B cell (primary cell): ENCODE results near the gene KRTAP5-1. TPM values are rescaled to one million over a fixed set of nuclear protein-coding genes. Genes with fewer than 3 reads are reported as not detected.

ENCODE experiments used
- ATAC-seq: fragments of 200-7000 bp; cut with Tn5 transposase; one replicate; pipeline ENCODE4 v1.10.0; 2021; ENCODE audit warnings: low read depth, mild to moderate bottlenecking, moderate number of reproducible peaks, moderate library complexity
- CTCF ChIA-PET: fragments of 350-600 bp; sonication (Branson Sonifier 250); formaldehyde crosslinking; loops from one replicate; lab custom pipeline; 2021; ENCODE audit warnings: antibody characterized with exemption, inconsistent platforms; lab: Charles Lee
- POLR2A ChIA-PET: fragments of 350-600 bp; sonication (Branson Sonifier 250); formaldehyde crosslinking; loops from one replicate; lab custom pipeline; 2021; ENCODE audit warnings: antibody characterized with exemption; lab: Charles Lee
- DNase-seq: peaks from one replicate; pipeline ENCODE4 v3.0.0; 2013
- H2AFZ ChIP-seq: 2 replicates; pipeline ENCODE4 v1.6.1; 2012; ENCODE audit warnings: mild to moderate bottlenecking, low read depth, low read length; ENCODE audit not compliant: insufficient read depth, poor library complexity, severe bottlenecking
- H3K27ac ChIP-seq, 2 donors: 1 replicate in 1 of 2; 2 replicates in 1 of 2; pipeline ENCODE4 v1.5.1; 2012 to 2013; ENCODE audit warnings: low read length in 2 of 2, mild to moderate bottlenecking in 2 of 2, moderate library complexity in 1 of 2
- H3K27me3 ChIP-seq, 4 experiments: fragments of 200-600 bp in 1 of 4; sonication (generic) in 1 of 4; replicated peaks in 1 of 4; 1 replicate in 2 of 4; 2 replicates in 2 of 4; pipeline versions ENCODE4 v1.6.1 to v1.7.0; 2013 to 2016; ENCODE audit warnings: low read length in 3 of 4, mild to moderate bottlenecking in 2 of 4, mixed read lengths in 1 of 4, moderate library complexity in 1 of 4; ENCODE audit not compliant: insufficient read depth in 4 of 4, control insufficient read depth in 3 of 4; ENCODE audit errors: control extremely low read depth in 1 of 4
- H3K36me3 ChIP-seq, 2 experiments: replicated peaks in 1 of 2; 1 replicate in 1 of 2; 2 replicates in 1 of 2; pipeline versions ENCODE4 v1.6.1 to v1.7.1; 2013; ENCODE audit warnings: low read length in 1 of 2; ENCODE audit not compliant: insufficient read depth in 2 of 2, control insufficient read depth in 1 of 2; ENCODE audit errors: control extremely low read depth in 1 of 2, extremely low read depth in 1 of 2
- H3K4me1 ChIP-seq, 2 donors: fragments of 200-600 bp in 1 of 2; sonication (generic) in 1 of 2; 1 replicate in 1 of 2; 2 replicates in 1 of 2; pipeline versions ENCODE4 v1.5.1 to v1.6.1; 2013 to 2017; ENCODE audit warnings: low read length in 2 of 2; ENCODE audit not compliant: control insufficient read depth in 2 of 2, insufficient read depth in 2 of 2
- H3K4me2 ChIP-seq: replicated peaks from 2 replicates; pipeline ENCODE3; 2012; ENCODE audit warnings: mild to moderate bottlenecking, low read depth, low read length; ENCODE audit not compliant: poor library complexity, severe bottlenecking
- H3K4me3 ChIP-seq, 5 experiments: fragments of 200-600 bp in 1 of 5; sonication (generic) in 1 of 5; 1 replicate in 3 of 5; 2 replicates in 2 of 5; pipeline versions ENCODE4 v1.5.1 to v1.7.0; 2011 to 2016; ENCODE audit warnings: low read length in 4 of 5, mild to moderate bottlenecking in 4 of 5, low read depth in 2 of 5, control low read depth in 1 of 5, moderate library complexity in 1 of 5; ENCODE audit not compliant: insufficient read depth in 1 of 5; ENCODE audit errors: control extremely low read depth in 1 of 5, extremely low read depth in 1 of 5
- H3K79me2 ChIP-seq: fragments of 200-600 bp; sonication (generic); one replicate; pipeline ENCODE4 v1.6.0; 2016; ENCODE audit warnings: low read length; ENCODE audit not compliant: control insufficient read depth, insufficient read depth
- H3K9ac ChIP-seq: fragments of 200-600 bp; sonication (generic); 2 replicates; pipeline ENCODE4 v1.6.1; 2017; ENCODE audit warnings: mild to moderate bottlenecking, low read length, moderate library complexity
- H3K9me3 ChIP-seq, 3 donors: one replicate each; pipeline versions ENCODE4 v1.6.1 to v1.7.1; 2013; ENCODE audit warnings: low read length in 2 of 3; ENCODE audit not compliant: control insufficient read depth in 2 of 3, insufficient read depth in 1 of 3; ENCODE audit errors: control extremely low read depth in 1 of 3
- H4K20me1 ChIP-seq: 2 replicates; pipeline ENCODE4 v1.6.0; 2012; ENCODE audit warnings: mild to moderate bottlenecking, low read length; ENCODE audit not compliant: insufficient read depth, control insufficient read depth, poor library complexity, severe bottlenecking
- H3K27ac Mint-ChIP-seq: one replicate; pipeline ENCODE4 v1.8.0; 2021; ENCODE audit warnings: mixed read lengths
- H3K27me3 Mint-ChIP-seq: one replicate; pipeline ENCODE4 v1.8.0; 2021; ENCODE audit warnings: mixed read lengths
- H3K4me1 Mint-ChIP-seq: one replicate; pipeline ENCODE4 v1.8.0; 2021; ENCODE audit warnings: mixed read lengths
- H3K4me3 Mint-ChIP-seq: one replicate; pipeline ENCODE4 v1.8.0; 2021; ENCODE audit warnings: mixed read lengths
- H3K9me3 Mint-ChIP-seq: one replicate; pipeline ENCODE4 v1.8.0; 2022; ENCODE audit warnings: mixed read lengths; ENCODE audit not compliant: insufficient read depth
- CTCF ChIP-seq: fragments of 200-600 bp; IDR thresholded peaks from one replicate; pipeline ENCODE4 v1.8.0; 2022; ENCODE audit warnings: antibody characterized with exemption, mild to moderate bottlenecking
- EZH2 ChIP-seq: IDR thresholded peaks from 2 replicates; pipeline ENCODE4 v1.6.1; 2012; ENCODE audit warnings: borderline replicate concordance, low read depth, mild to moderate bottlenecking, moderate library complexity, low read length; ENCODE audit not compliant: insufficient read depth, poor library complexity, severe bottlenecking
- WGBS: methylation state at CpG from one replicate; pipeline ENCODE4 v1.1.5; 2013; ENCODE audit warnings: missing lambda C conversion rate; ENCODE audit not compliant: insufficient coverage; 5-methylcytosine and 5-hydroxymethylcytosine counted together
- intact Hi-C: fragments of 100-400 bp; cut with micrococcal nuclease; formaldehyde crosslinking; loops from one replicate; pipeline ENCODE4 v1.10.0; 2022
- polyA plus RNA-seq: library from polyadenylated mRNA; depleted of rRNA; stranded (reverse); fragments of >200 nt; gene quantifications from 2 replicates; pipeline ENCODE4 v1.2.3, GENCODE V29; 2012
- total RNA-seq, 2 donors: library from RNA; stranded (reverse); fragments of 120-200 nt in 1 of 2; gene quantifications; 1 replicate in 1 of 2; 2 replicates in 1 of 2; pipeline versions ENCODE4 v1.2.3 to v1.2.4, GENCODE V29; 2013 to 2022

KRTAP5-1 gene
- total and polyA plus RNA-seq, 2 donors (not counting 1 experiment from before 2014, with no cell fraction given), result not detected

DNA sequence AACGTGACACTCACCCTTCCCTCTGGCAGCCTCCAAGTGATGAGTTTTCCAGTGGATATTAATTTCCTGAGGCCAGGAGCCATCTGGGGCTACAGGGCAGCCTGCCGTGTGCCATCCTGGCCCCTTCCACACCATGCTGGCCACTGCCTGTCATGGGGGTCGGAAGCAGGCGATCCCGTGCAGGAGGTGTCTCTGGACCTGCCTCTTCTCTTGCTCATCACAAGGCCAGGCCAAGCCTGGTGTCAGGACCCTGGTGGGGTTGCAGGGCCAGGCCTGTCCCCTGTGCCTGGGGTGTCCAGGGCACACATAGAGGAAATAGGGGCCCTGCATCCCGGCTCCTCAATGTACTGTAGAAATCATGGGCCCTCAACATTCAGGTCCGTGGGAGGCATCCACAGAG, 19.6 kb upstream of the KRTAP5-1 start:
- Histone ChIP-seq H4K20me1 (no peaks in the 10 kb centered on the region), H3K9me3 (no peaks in the 10 kb centered on the region), H2AFZ (no peak overlapping the region), H3K79me2 (no peaks in the 10 kb centered on the region), H3K4me1 (peaks cover 0 to 15% of the 10 kb centered on the region in 2 donors), H3K27ac (no peak overlapping the region), H3K4me3 (no peak overlapping the region), H3K4me2 (no peak overlapping the region), H3K36me3 (no peaks in the 10 kb centered on the region), H3K9ac (no peak overlapping the region), H3K27me3 (peaks cover 0 to 3% (median 0%) of the 10 kb centered on the region in 4 experiments)
- no peak overlapping the region for H3K27ac Mint-ChIP-seq
- no peaks in the 10 kb centered on the region for H3K9me3 Mint-ChIP-seq
- CTCF ChIA-PET, result interaction anchor here (1.0 to 1.4 kb wide), 3 partner anchors 10 to 48 kb away, joined by 5 to 8 read pairs (median 6); no protein-coding TSS in a partner anchor
- intact Hi-C loops, result no loop called here
- H3K4me3 Mint-ChIP-seq, result no peak overlapping the region
- TF ChIP-seq EZH2 (no peak), CTCF (no peak)
- peaks cover 25% of the 10 kb centered on the region for H3K27me3 Mint-ChIP-seq
- DNase-seq (no peak), ATAC-seq (no peak)
- WGBS, result 97% methylated on average over 7 of the region's 7 CpGs
- POLR2A ChIA-PET, result no interaction called here
- peaks cover 15% of the 10 kb centered on the region for H3K4me1 Mint-ChIP-seq

DNA sequence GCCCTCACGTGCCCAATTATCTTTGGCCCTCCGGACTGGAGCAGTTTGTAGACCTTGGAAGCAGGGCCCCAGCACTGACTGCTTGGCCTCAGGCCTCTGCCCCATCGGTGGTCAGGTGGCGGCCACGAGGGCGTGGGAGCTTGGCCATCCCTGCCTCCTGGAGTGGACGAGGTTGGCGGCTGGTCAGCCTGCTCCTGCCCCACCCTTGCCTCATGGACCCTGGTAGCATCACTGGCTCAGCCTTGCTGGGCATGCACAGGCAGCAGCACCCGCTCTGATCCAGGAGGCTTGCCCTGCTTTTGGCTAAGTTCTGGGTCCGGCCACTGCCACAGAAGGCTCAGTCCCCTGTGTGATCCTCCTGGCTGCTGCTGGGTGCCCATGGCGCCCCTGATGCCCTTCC, 19.1 kb upstream of the KRTAP5-1 start:
- Histone ChIP-seq H3K4me3 (no peak overlapping the region), H3K4me1 (peaks cover 0 to 15% of the 10 kb centered on the region in 2 donors), H3K9ac (no peak overlapping the region), H3K4me2 (no peak overlapping the region), H4K20me1 (no peaks in the 10 kb centered on the region), H3K79me2 (no peaks in the 10 kb centered on the region), H3K9me3 (no peaks in the 10 kb centered on the region), H3K27me3 (peaks cover 0 to 3% (median 0%) of the 10 kb centered on the region in 4 experiments), H2AFZ (no peak overlapping the region), H3K36me3 (no peaks in the 10 kb centered on the region), H3K27ac (no peak overlapping the region)
- CTCF ChIA-PET, result no interaction called here
- TF ChIP-seq EZH2 (no peak), CTCF (no peak)
- POLR2A ChIA-PET, result no interaction called here
- peaks cover 30% of the 10 kb centered on the region for H3K27me3 Mint-ChIP-seq
- H3K4me1 Mint-ChIP-seq, result peaks cover 15% of the 10 kb centered on the region
- no peak for DNase-seq
- 96% methylated on average over 11 of the region's 11 CpGs for WGBS
- ATAC-seq, result no peak
- H3K9me3 Mint-ChIP-seq, result no peaks in the 10 kb centered on the region
- H3K27ac Mint-ChIP-seq, result no peak overlapping the region
- H3K4me3 Mint-ChIP-seq, result no peak overlapping the region
- intact Hi-C loops, result no loop called here
